ENCODE results near the gene CRAT.

Gene CRAT

DNA sequence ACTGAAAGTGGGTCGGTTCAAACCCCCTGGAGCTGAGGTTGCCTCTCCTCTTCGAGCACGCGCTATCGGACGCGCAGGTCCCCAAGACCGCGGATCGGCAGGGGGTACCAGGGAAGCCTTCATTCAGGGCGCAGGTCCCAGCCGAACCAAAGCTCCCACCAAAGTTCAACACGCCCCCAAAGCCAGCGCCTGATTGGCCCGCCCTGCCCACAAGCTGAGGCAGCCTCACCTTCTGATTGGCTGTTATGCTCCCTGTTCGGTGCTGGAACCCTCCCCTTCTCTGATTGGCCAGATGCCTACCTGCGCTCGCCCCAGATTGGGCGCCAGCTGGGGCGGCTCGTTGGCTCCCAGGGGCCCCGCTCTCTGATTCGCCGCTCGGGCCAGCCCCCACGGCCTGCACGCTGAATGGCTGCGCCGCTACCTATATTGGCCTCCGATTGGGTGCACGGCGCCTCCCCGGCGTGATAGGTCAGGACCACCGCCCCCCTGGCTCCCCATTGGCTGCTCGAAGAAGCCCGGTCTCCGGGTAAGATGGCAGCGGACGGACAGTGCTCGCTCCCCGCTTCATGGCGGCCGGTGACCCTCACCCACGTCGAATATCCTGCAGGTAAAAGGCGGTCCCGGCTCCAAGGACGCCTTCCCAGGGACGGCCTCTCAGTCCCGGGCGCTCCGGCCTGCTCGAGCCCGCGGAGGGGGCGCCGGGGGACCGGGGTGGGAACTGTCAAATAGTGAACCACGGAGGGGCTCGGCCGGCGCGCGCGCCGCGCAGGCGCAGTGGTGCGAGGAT is 29.8 kb downstream of the CRAT start, which contains the start of gene DOLPP1:
Gene DOLPP1, plus strand, starts transcription at position 511 of the 787 bp plus-strand sequence. Its CDS starts 21 bp downstream, at position 532.
- peak; percentile 99 for DNase-seq

DNA sequence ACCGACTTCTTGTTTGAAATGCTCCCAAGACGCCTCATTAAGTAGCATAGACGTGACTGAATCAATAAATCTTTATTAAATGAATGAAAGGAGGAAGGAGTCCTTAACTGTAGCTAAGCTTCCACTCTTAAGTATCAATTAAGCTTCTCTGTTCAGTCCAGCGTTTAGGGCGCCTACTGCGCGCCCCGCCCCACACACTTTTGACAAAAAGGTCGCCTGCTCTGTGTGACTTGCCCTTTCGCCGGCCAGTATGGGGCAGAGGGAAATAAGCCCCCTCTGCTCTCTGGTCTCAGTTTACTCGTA is 30.3 kb downstream of the CRAT start:
- no peak for DNase-seq

DNA sequence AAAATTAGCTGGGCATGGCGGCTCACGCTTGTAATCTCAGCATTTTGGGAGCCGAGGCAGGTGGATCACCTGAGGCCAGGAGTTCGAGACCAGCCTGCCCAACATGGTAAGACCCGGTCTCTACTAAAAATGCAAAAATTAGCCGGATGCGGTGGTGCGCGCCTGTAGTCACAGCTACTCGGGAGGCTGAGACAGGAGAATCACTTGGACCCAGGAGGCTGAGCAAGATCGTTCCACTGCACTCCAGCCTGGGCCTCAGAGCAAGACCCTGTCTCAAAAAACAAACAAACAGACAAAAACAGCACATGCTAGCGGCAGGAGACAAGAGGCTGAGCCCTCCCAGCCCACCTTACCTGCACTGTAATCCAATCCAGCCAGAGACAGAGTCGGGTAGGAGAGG is 30.8 kb downstream of the CRAT start:
- no peak for DNase-seq

- no peak for DNase-seq
Observed at GRCh38 chr9:129078691-129079503, 31.7 kb downstream of the CRAT start.

- DNase-seq: no peak
Observed at GRCh38 chr9:129077236-129077635, 33.4 kb downstream of the CRAT start.

DNA sequence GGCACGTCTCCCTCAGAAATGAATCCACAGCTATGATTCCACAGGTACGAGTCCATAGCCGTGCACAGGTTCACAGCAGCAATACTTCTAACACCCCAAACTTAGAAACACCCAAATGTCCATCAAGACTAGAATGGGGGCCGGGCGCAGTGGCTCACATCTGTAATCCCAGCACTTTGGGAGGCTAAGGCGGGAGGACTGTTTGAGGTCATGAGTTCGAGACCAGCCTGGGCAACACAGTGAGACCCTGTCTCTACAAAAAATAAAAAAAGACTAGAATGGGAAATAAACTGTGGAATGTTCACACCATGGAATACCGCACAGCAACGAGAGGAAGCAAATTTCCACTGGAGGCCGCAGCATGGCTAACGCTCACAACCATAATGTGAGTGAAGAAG is 34.0 kb downstream of the CRAT start:
- no peak for DNase-seq

DNA sequence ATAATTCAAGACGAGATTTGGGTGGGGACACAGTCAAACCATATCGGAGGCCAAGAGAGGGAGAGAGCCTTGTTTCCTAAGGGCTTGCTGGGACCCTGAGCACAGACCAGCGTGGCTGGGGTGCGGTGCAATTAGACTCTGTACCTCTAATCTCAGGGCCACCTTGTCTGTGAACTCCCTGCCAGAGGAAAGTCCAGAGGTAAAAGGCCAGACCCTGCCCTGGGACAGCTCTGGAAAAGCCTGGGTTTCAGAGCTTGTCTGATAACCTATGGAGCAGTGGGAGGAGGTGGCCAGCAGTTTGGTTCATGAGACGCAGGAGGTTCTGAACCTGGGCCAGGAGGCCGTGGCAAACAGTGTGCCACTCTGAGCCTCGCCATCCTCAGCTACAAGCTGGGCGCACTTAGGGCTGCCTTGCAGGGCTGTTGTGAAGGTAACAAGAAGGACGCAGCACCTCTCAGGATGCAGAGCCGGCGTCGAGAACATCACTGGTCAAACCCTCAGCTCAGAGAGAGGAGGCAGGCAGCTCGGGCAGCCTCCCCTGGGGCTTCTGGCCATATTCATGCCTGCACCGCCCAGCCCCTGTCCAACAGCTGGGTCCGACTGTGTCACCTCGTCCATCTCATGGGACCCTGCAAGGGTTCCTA is 34.5 kb downstream of the CRAT start:
- no peak for DNase-seq

- no peak for DNase-seq
Observed at GRCh38 chr9:129074106-129074505, 36.5 kb downstream of the CRAT start.

DNA sequence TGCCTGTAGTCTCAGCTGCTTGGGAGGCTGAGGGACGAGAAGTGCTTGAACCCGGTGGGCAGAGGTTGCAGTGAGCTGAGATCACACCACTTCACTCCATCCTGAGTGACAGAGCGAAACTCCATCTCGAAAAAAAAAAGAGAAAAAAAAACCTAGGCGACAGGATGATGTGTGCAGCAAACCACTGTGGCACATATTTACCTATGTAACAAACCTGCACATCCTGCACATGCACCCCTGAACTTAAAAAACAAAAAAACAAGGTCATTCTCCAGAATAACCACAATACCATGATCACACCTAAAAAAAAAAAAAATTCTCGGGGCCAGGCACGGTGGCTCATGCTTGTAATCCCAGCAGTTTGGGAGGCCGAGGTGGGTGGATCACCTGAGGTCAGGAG is 37.2 kb downstream of the CRAT start:
- no peak for DNase-seq

DNA sequence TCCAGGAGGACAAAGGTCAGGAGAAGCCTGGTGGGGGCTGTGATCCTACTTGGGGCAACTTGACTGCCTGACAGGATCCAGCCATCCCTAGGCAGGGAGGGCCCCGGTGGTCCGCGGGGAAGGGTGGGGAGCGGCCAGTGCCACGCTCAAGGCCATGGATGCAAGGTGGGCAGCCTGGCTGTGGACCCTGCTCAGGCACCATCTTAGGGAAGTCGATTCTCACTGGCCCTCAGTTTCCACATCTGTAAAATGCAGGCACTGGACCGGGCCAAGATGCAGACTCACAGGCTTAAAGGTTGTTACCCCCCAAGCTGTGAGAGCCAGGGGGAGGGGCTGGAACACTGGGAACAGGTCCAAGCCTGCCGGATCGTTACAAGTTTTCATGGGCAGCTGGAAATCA is 38.4 kb downstream of the CRAT start:
- DNase-seq: no peak

DNA sequence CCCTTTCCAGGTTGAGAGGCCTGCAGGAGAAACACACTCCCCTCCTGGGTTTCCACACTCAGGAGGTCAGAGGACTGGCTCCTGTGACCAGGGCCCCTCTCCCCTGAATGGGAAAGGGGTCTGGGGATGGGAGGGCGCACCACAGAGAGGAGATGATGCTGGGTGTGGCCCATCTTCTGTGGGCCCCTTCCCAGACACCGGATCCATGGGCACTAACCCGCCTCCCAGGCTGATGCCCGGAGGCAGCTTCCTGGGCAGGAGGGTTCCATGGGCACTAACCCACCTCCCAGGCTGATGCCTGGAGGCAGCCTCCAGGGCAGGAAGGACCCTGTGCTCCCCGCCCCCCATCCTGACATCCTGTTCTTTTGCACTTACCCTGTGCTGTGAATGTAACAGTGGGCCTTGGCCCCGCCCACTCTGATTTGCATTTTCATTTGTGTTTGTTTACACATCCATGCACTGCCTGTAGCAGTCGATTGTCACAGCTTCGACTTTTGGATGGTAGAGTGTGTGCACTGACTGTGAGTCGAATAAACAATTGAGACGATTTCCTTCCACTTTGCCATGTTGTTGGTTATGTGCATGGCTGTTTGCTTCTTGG is 39.0 kb downstream of the CRAT start:
- peak; percentile 27 for DNase-seq

DNA sequence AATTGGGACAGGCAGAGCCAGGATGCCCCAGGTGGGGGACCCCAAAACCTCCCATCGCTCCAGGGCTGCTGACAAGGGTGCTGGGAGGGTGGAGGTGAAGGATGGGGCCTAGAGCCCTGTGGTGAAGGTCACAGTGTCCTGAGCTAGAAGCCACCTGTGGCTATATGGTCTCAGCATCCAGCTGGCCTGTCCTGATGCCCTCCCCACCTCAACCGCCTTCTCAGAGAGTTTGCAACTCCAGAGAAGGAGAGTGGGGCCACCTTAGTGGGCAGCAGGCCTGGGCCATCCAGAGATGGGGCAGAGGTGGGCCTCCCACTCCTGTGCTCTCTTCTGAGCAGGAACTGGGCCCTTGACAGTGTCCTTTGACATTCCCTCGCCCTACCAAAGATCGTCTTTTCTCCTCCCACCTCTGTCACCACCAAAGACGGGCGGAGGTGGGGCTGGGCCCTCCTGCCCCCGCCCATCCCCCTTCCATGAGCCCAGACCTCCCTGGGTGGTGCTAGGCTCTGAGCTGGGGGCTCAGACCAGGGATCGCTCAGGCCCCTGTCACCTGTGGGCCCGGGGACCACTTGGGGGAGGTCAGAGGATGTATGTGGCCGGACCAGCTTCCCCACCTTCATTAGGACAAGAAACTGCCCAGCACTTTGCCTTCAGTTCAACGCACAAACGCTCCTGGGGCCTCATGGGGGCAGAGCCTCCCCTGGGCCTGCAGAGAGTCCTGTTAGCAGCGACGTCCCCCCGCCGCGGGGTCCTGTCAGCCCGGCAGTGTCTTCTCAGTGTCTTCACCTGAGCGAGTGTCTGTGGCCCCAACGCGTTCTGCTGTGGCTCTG is 39.7 kb downstream of the CRAT start:
- DNase-seq: no peak

DNA sequence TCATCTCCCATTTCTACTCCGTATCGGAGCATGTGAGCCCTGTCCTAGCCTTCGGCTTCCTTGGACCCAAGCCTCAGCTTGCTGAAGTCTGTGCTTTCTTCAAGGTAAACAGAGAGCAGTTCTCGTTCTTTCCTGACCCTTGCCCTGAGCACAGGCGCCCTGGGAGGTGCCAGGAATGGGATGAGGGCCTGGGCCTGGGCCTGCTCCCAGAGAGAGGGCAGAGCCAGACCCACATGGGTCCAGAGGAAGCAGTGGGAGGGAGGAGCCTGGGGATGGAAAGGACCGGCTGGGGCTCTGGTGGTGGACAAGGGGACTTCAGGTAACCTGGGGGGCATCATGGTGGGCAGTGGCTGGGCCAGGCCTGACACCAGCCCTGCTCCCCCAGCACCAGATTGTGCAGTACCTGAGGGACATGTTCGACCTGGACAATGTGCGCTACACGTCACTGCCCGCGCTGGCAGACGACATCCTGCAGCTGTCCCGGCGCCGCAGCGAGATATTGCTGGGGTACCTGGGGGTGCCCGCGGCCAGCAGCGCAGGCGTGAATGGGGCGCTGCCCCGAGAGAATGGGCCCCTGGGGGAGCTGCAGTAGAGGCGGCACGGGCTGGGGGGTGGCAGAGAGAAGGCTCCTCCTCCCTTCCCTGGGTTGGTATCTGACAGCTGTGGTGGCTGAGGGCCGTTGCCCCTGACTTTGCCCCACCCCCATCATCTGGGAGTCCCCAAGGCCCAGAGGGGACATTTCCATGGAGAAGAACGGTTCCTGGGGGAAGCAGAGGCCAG is 40.5 kb downstream of the CRAT start:
- DNase-seq: no peak

- DNase-seq: peak; percentile 69
Observed at GRCh38 chr9:129068990-129069861, 41.4 kb downstream of the CRAT start.

DNA sequence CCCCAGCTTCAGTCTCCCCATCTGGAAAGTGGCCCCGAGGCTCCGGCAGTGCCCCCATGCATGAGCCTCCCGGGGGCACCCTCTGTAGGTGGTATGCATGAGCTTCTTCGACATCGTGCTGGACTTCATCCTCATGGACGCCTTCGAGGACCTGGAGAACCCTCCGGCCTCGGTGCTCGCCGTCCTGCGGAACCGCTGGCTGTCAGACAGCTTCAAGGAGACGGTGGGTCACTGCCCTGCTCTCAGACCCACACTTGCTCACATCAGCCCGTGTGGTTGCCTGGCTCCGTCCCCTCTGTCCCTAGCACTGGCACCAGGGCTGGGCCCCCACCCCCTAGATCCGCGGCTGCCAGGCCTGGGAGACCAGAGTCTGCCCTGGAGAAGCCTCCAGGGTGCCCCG is 42.5 kb downstream of the CRAT start:
- DNase-seq: no peak

- DNase-seq: no peak
Observed at GRCh38 chr9:129064499-129064908, 46.1 kb downstream of the CRAT start.

DNA sequence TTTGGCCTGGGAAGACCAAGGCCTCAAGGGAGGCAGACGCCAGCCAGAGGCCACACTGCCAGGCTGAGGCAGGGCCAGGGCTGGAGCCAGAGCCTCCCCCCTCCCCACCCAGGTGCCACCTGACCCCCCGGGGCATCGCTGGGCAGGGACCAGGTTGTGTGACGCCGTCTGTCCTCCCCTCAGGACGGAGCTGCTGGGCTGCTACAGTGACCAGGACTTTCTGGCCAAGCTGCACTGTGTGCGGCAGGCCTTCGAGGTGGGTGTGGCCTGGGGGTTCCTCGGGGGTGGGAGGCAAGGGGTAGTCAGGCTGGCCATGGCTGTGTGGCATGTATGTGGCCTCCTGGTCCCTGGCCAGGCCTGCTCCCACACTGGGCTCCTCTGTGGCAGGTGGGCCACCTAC is 47.5 kb downstream of the CRAT start:
- DNase-seq: no peak

DNA sequence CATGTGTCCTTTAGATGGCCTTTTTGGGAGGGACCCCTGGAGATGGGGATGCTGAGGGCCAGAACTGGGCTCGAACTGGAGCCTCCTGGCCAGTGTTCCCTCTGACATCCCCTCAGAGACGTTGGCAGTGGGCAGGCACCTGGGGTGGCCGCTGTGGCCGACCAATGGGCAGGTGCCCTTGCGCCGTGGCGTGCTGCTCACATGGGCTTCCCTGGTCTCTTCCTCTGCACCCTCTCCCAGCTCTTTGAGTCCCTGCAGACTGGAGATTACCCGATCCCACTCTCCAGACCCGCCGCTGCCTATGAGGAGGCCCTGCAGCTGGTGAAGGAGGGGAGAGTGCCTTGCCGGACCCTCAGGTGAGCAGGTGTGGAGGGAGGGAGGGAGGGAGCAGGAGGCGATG is 49.6 kb downstream of the CRAT start:
- DNase-seq: no peak

- no peak for DNase-seq
Observed at GRCh38 chr9:129059796-129060785, 50.5 kb downstream of the CRAT start.

Measured in activated CD4-positive, alpha-beta T cell treated with anti-CD3 and anti-CD28 coated beads for 48 hours (primary cell).